ENCODE measurements around the gene PSMD1.

DNA sequence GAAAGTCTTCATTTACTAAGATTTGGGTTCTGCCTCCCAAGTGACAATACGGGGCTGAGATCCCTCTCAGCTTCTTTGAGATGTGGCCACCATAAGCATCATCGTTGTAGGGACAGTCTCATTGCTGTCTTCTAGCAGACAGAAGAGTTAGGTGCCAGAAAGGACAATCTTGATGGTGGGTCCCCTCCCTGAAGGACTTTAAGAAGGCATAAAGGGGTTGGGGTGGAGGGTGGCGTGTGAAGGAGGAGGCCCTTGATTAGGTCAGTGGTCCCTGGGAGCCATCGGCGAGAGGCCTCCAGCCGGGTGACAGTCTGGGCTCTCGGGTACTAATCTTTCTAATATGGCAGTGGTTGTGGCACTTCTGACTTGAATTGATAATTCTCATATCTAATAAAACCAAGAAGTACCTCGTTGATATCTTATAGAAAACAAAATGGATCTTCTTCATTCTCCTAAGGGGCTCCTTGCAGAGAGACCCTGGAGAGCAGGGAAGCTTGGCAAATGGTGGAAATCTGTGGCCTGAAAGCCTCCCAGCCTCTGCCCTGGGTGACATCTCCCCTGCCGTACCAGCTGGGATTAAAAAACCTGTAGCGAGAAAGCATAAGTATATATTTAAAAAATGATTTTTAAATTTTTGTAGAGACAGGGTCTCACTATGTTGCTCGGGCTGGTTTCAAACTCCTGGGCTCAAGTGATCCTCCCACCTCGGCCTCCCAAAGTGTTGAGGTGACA is 7.2 kb upstream of the PSMD1 start:
- no peak for TF ChIP-seq CTCF (IDR thresholded peaks at IDR 0.05; ENCODE audit: poor library complexity, severe bottlenecking)
- TF ChIP-seq POLR2AphosphoS5 (IDR thresholded peaks at IDR 0.05), result no peak
- TF ChIP-seq TAF1 (IDR thresholded peaks at IDR 0.05; ENCODE audit: low read depth), result no peak
- no peak for TF ChIP-seq EP300 (conservative IDR thresholded peaks at IDR 0.05; ENCODE audit: poor library complexity, severe bottlenecking)
- TF ChIP-seq EZH2 (IDR thresholded peaks at IDR 0.05; ENCODE audit: borderline replicate concordance, insufficient read depth, low read length, poor library complexity, severe bottlenecking), result no peak
- no peak for TF ChIP-seq MXI1 (conservative IDR thresholded peaks at IDR 0.05; ENCODE audit: poor library complexity, severe bottlenecking)
- TF ChIP-seq RAD21 (conservative IDR thresholded peaks at IDR 0.05), result no peak
- TF ChIP-seq, protein P1, sequence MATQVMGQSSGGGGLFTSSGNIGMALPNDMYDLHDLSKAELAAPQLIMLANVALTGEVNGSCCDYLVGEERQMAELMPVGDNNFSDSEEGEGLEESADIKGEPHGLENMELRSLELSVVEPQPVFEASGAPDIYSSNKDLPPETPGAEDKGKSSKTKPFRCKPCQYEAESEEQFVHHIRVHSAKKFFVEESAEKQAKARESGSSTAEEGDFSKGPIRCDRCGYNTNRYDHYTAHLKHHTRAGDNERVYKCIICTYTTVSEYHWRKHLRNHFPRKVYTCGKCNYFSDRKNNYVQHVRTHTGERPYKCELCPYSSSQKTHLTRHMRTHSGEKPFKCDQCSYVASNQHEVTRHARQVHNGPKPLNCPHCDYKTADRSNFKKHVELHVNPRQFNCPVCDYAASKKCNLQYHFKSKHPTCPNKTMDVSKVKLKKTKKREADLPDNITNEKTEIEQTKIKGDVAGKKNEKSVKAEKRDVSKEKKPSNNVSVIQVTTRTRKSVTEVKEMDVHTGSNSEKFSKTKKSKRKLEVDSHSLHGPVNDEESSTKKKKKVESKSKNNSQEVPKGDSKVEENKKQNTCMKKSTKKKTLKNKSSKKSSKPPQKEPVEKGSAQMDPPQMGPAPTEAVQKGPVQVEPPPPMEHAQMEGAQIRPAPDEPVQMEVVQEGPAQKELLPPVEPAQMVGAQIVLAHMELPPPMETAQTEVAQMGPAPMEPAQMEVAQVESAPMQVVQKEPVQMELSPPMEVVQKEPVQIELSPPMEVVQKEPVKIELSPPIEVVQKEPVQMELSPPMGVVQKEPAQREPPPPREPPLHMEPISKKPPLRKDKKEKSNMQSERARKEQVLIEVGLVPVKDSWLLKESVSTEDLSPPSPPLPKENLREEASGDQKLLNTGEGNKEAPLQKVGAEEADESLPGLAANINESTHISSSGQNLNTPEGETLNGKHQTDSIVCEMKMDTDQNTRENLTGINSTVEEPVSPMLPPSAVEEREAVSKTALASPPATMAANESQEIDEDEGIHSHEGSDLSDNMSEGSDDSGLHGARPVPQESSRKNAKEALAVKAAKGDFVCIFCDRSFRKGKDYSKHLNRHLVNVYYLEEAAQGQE (IDR thresholded peaks at IDR 0.05; ENCODE audit: borderline replicate concordance), result no peak
- TF ChIP-seq SMC3 (conservative IDR thresholded peaks at IDR 0.05; ENCODE audit: poor library complexity), result no peak
